ENCODE data around the gene PTF1A.

The PTF1A gene

DNA sequence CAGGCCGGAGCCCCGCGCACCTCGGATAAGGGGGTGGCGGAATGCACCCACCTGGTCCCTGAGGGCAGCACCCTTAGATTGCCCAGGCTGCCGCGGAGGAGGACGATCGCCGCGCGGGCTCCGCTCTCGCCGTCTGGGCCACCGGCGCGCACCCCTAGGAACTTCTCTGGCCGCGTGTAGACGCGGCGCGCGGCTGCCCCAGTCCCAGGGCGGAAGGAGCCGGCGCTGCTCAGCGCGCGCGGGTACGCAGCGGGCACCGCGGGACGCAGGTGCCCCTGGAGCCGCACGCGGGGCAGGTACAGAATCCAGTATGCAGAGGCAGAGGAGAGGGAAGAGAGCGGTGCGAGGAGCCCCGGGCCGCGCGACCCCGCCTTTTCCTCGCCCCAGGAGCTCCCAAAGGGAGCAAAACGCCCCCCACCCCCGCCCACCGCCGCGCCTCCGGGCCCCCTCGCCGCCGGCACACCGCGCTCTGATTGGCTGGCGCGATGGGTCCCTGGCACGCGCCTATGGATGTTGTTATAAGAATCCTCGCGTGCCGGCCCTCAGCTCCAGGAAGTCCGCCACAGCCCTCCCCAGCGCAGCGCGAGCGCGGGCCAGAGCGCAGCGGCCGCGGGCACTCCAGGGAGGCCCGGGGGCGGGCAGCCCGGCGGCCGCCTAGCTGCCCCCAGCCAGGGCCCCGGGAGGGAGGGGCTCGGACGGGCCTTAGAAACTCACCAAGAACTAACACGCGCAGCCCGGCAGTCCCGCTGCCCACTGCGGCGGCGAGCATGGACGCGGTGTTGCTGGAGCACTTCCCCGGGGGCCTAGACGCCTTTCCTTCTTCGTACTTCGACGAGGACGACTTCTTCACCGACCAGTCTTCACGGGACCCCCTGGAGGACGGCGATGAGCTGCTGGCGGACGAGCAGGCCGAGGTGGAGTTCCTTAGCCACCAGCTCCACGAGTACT lies at the start of gene PTF1A:
Gene PTF1A, plus strand, starts transcription at position 549 of the 948 bp plus-strand sequence. Its CDS starts 219 bp downstream, at position 768.
- no peak for DNase-seq (ENCODE audit: low read depth)

DNA sequence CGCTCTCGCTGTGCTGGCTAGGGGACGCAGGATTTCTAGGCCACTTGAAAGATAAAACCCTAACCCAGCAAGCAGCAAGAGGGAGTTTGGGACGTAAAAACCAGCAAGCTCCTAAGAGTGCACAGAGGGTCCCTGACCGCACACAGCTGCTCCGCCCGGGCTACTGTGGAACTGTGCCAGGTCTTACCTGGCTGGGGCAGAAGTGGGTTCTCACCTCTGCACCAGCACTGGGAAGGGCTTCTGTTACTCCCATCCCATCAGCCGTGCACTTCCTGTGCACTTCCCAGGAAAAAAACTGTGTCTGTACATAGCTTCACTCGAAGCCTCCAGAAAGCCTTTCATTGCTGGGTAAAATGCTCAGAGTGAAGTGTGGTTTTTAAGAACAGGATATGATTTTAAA lies 45.9 kb upstream of the PTF1A start:
- no peak for DNase-seq (ENCODE audit: low read depth)

GRCh38 chr10:23147035-23147434 lies 45.1 kb upstream of the PTF1A start:
- no peak for DNase-seq (ENCODE audit: low read depth)

DNA sequence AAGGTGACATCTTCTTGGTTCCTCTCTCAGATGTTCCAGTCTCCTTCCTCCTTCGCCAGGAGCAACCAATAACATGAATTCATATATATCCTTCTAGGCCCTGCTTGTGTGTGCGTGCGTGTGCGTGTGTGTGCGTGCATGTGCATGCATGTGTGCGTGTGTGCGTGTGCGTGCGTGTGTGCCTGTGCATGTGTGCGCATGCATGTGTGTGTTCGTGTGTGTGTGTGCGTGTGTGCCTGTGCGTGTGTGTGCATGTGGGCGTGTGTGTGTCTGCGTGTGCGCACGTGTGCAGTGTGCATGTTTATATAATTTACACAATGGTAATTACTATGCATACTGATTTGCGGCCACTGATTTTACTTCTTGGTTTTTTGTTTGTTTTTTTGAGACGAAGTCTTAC lies 43.9 kb upstream of the PTF1A start:
- no peak for DNase-seq (ENCODE audit: low read depth)

DNA sequence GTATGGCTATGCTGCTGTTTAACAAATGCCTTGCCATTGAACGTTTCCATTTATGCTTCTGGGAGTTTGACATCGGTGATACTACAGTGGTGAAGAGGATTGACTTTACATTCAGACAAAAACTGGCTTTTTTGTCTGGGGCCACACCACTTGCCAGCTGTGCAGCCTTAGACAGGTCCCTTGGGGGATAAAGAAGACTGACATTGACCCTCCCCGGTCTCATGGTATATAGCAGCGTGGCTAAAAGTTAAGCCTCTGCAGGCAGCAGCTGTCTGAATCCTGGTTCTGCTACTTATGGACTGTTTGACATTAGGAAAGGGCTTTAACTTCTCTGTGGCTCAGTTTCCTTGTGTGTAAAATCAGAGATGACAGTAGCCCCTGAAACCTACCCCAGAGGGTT lies 42.0 kb upstream of the PTF1A start:
- no peak for DNase-seq (ENCODE audit: low read depth)

DNA sequence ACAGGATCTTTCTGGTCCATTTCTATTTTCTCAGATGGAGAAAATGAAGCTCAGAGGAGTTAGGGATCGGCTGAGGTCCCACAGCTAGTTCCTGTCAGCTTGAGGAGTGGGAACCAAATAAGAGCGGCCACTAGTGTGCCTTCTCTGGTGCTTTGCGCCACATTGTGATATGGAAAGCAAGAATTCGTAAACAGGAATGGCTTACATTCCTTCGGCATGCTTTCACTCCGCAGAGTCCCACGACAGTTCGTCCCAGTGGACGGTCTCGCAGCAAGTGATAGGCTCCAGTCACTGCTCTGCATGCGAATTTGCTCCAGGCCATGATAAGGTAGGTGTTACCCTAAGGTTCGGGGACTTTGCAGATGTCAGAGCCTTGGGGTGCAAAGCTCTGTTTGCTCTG lies 41.5 kb upstream of the PTF1A start:
- no peak for DNase-seq (ENCODE audit: low read depth)

- no peak for DNase-seq (ENCODE audit: low read depth)
Observed at GRCh38 chr10:23151071-23151470, 41.0 kb upstream of the PTF1A start.

GRCh38 chr10:23155169-23155568 lies 36.9 kb upstream of the PTF1A start:
- DNase-seq (ENCODE audit: low read depth): no peak

- no peak for DNase-seq (ENCODE audit: low read depth)
Observed at GRCh38 chr10:23156447-23157150, 35.5 kb upstream of the PTF1A start.

GRCh38 chr10:23157239-23157681 lies 34.9 kb upstream of the PTF1A start:
- DNase-seq (ENCODE audit: low read depth): no peak

DNA sequence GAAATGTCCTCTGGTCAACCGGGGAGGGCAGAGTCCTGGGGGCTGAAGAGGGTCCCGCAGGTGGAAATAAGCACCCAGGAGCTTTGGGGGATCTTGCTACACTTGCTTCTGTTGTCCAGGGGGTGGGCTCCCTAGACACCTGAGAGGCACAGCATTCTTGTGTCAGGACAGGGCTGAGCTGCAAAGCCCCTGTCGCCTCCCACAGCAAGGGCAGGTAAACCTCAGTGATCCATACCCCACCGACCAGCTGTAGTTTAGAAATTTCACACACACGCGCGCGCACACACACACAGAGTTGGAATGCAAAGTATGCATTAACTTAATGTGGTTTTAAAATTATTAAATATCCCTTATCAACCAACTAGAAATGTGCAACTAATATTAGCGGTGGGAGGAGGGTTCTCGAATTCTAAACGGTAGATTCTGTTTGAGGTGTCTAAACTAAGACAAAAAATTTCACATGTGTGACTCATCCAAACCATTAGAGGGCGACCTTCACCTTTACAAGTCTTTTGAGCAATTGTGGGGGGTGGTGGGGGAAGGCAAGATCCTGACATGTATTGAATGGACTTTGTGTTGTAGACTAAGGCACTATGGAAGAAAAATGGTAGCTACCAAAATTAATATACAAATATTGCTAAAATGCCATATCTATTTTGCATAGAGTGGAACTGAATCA lies 34.3 kb upstream of the PTF1A start:
- DNase-seq (ENCODE audit: low read depth): no peak

GRCh38 chr10:23158370-23158769 lies 33.7 kb upstream of the PTF1A start:
- peak; percentile 26 for DNase-seq (ENCODE audit: low read depth)

DNA sequence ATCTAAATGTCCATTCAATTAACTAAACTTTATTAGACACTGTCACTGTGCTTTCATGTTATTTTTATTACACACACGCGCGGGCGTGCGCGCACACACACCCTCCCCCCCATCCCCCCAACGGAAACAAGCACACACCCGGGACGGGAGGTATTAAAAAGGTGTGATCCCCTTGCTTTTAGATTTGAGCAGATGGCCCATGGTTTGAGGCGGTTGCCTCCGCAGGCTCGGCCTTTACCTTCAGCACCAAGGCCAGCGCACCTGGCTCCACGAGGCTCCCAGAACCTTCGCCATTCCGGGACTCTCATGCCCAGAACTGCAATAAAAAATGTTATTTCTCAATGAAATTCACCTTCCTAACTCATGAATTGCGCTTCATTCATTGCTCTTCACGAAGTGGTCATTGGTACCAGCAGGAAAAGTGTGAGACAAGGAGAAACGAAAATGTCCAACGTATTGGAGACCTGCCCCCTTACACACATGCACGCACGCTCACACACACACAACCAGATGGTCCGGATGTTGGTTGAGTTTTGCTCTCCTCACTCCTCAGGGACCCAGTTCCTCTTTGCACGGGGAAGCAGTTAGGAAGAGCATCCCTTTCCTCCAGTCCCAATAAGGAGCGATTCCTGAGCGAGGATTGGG lies 20.8 kb upstream of the PTF1A start:
- DNase-seq (ENCODE audit: low read depth): peak; percentile 7

DNA sequence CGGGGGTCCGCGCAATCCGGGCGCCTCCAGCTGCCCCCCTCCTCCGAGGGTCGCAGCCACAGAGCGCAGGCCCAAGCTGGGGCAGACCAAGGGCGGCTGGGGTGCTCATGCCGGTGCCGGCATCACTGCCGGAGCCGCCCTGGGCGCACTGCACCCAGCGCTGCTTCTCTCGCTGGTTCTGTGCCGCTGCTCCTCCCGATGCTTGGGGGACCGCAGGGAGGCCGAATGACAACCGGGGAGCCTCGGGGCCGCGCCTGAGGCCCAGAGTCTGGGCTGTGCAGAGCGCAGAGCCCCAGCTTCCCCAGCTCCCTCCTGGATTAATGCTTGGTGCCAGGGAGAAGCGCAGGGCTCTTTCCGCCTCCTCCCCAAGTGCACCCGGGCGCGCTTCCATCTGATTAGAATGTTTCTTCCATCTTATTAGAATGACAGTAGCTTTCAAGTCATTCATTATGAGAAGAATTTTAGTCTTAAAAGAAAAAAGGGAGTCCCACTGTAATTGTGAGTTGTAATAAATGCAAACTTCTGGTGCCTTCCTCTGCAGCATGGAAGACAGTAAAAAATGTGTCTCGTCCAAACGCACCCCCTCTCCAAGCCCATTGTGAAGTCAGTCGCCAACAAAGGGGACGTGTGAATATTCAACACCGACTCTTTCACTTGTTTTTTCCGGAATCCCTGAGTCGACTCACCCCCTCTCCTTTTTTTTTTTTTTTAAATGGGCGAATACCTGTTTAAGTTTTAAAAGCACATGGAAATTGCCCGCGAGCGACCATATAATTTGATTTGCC lies 19.5 kb upstream of the PTF1A start:
- no peak for DNase-seq (ENCODE audit: low read depth)

GRCh38 chr10:23173214-23174073 lies 18.7 kb upstream of the PTF1A start:
- DNase-seq (ENCODE audit: low read depth): no peak

GRCh38 chr10:23174074-23174976 lies 17.8 kb upstream of the PTF1A start:
- no peak for DNase-seq (ENCODE audit: low read depth)

GRCh38 chr10:23174977-23175512 lies 17.1 kb upstream of the PTF1A start:
- no peak for DNase-seq (ENCODE audit: low read depth)

DNA sequence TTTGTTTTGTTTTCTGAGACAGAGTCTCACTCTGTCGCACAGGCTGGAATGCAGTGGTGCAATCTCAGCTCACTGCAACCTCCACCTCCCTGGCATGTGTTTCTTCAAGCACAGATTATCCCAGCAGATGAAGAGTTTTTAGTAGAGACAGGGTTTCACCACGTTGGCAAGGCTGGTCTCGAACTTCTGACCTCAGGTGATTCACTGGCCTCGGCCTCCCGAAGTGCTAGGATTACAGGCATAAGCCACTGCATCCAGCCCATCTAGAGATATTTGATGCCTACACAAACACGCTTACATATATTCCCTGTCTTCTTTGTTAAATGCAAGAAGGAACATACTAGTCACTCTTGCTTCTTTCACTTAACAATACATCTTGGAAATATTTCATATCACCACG lies 5.9 kb upstream of the PTF1A start:
- DNase-seq (ENCODE audit: low read depth): no peak

DNA sequence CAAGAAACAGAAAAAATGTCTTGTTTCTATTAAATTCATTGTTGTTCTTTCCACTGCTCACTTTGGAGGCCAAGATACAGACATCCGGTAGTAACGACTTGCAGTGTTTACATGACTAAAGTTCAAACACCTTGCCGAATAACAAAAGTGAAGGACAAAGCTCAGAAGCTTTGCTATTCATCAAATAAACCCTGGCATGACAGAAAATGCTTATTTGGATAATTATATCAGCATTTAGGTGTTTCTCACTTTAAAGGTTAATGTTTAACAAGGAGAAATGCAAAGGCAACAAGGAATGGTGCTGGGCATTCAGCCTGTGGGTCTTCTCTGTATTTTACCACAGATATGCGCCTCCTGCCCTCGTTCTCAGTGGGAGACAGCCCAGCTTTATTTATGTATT lies 5.4 kb upstream of the PTF1A start:
- no peak for DNase-seq (ENCODE audit: low read depth)

All from GM04504 (cell line).